H7 (cell line): ENCODE measurements around the gene EPHA8. TPM values are rescaled to one million over a fixed set of nuclear protein-coding genes. Genes with fewer than 3 reads are reported as not detected.

ENCODE experiments used
- DNase-seq: peaks from one replicate; pipeline ENCODE4 v3.0.0; 2012
- H3K27me3 ChIP-seq: 2 replicates; pipeline ENCODE4 v1.6.0; 2011; ENCODE audit warnings: mild to moderate bottlenecking, low read length; ENCODE audit not compliant: control insufficient read depth, insufficient read depth
- H3K36me3 ChIP-seq: replicated peaks from 2 replicates; pipeline ENCODE4 v1.5.1; 2011; ENCODE audit warnings: low read length; ENCODE audit not compliant: control insufficient read depth, insufficient read depth
- H3K4me3 ChIP-seq: 2 replicates; pipeline ENCODE4 v1.5.1; 2011; ENCODE audit warnings: low read depth, mild to moderate bottlenecking, control low read depth, low read length, moderate library complexity; ENCODE audit not compliant: insufficient read depth
- total RNA-seq: library from RNA; depleted of rRNA; stranded (reverse); fragments of >200 nt; shearing (Covaris generic); gene quantifications from 2 replicates; pipeline ENCODE4 v1.2.3, GENCODE V29; 2014

Gene EPHA8
- total RNA-seq, 1 experiment from 2014 or later: 4.8 TPM

DNA sequence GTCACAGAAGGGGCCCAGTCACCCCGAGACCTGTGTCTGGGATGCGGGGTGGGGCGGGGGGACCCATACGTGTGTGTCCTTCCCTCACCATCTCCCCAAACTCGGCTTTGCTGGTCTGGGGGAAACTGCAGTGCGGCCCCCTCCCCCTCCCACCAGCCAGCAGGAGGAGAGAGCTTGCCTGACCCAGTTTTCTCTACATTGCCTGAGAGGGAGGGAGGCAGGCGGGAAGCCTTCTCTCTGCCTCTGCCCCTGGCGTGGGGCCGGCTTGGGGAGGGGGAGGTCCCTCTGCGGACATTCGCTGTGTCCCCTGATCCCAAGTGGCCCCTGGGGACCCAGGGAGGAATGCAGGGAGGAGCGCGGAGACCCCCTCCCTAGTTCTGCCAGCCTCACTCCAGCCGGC lies 3.9 kb downstream of the EPHA8 start:
- Histone ChIP-seq H3K4me3 (no peak overlapping the region), H3K27me3 (peaks cover 26% of the 10 kb centered on the region), H3K36me3 (no peaks in the 10 kb centered on the region)
- DNase-seq: peak; percentile 77

DNA sequence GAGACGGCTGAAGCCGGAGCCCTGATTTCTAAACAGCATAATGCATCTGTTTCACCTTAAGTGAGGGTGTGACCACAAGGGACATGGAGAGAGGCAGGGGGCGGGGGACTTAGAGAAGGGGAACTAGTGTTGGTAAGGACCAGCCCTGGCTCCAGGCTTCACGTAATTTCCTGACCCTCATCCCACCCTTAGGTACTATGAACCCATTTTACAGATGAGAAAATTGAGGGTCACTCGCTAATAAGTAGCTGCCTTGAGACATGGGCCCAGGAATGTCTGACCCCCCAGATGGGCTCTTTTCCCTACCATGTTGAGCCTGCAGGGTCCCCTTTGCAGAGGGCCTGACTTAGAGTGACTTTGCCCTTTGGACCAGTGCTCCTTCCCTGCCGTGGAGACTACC lies 4.7 kb downstream of the EPHA8 start:
- Histone ChIP-seq H3K27me3 (peaks cover 18% of the 10 kb centered on the region), H3K36me3 (no peaks in the 10 kb centered on the region), H3K4me3 (no peak overlapping the region)
- DNase-seq: no peak

DNA sequence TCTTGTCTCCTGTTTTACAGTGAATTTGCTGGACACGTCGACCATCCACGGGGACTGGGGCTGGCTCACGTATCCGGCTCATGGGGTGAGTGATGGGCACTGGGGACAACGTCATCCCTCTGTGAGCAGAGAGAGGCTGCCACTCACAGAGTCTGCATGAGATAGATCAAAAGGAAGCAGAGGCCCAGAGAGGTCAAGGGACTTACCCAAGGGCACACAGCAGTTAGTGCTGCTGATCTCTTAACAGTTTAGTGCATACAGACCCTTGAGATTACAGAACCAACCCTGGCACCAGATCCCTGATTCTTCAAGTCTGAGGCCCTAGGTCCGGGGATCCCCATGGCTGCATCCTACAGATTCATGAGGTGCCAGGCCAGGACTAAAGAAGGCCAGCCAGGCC lies 6.0 kb downstream of the EPHA8 start:
- H3K4me3 ChIP-seq: no peak overlapping the region
- H3K27me3 ChIP-seq: peaks cover 9% of the 10 kb centered on the region
- H3K36me3 ChIP-seq: no peaks in the 10 kb centered on the region
- no peak for DNase-seq

DNA sequence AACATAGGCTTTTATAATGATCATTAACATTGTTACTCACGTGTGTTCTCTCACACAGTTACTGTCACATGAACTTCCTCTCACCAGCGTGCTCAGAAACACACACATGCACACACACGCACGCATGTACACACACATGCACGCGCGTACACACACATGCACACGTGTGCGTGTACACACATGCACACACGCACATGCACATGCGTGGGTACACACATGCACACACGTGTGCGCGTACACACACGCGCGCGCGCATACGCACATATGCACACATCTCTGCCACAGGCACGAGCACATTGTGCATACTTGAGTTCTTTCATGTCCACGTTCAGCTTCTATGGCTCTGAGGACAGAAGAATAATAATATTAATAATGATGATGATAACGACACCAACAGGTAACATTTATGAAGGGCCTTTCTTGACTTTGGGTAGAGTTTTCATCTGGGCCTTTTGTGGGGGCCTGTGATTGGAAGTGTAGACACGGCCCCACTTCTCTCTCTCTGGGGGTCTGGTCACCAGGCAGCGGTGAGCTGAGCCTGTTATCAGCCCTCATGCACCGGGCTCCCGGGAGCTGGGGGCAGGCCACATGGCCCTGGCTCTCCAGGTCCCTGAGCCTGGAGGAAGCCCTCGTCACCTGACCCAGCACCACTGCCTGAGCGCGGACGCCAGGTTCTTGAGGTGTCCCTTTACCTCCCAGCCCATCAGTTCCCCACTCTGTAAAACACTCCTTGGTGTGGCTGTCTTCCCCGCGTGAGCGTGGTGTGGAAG lies 7.0 kb downstream of the EPHA8 start:
- no peak for DNase-seq
- no peaks in the 10 kb centered on the region for H3K36me3 ChIP-seq
- H3K27me3 ChIP-seq: no peaks in the 10 kb centered on the region; the same call in 1 of the 2 replicates
- H3K4me3 ChIP-seq: no peak overlapping the region

DNA sequence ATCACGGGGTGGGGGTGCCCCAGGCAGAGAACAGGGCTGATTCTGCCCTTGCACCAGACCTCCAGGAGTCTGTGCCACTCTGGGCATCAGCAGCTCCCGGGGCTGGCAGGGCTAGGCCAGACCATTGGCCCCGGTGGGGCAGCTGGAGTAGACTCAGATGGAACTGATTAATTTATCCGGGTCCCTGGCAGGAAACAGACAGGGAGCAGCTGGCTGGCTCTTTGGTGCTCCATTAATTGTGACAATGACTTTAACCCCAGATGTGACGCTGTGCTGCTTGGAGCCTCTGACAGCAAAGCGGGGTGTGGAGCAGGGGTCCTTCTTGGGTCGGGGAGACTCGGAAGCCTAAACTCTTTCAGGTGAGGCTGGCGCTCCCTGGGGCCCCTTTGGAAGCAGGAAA lies 9.5 kb downstream of the EPHA8 start:
- Histone ChIP-seq H3K4me3 (no peak overlapping the region), H3K36me3 (no peaks in the 10 kb centered on the region), H3K27me3 (no peaks in the 10 kb centered on the region)
- DNase-seq: no peak

DNA sequence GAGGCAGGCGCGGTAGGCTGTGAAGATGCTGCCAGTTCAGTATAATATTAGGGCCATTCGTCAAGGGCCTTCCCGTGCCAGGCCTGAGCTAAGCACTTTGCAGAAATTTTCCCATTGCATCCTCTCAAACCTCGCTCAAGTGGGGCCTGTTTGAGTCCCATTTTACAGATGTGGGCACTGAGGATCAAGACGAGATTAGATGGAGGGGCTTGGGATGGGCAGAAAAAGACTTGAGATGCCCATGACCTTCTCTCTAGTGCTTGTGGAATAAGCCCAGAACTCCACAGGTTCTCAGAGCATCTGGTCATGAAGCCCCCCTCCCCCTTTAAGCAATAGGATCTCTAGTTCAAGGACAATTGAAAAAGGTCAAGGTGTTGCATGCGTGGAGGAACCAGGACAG lies 9.9 kb downstream of the EPHA8 start:
- H3K36me3 ChIP-seq: no peaks in the 10 kb centered on the region; the same call in 1 of the 2 replicates
- no peak overlapping the region for H3K4me3 ChIP-seq
- H3K27me3 ChIP-seq: no peaks in the 10 kb centered on the region
- DNase-seq: no peak

DNA sequence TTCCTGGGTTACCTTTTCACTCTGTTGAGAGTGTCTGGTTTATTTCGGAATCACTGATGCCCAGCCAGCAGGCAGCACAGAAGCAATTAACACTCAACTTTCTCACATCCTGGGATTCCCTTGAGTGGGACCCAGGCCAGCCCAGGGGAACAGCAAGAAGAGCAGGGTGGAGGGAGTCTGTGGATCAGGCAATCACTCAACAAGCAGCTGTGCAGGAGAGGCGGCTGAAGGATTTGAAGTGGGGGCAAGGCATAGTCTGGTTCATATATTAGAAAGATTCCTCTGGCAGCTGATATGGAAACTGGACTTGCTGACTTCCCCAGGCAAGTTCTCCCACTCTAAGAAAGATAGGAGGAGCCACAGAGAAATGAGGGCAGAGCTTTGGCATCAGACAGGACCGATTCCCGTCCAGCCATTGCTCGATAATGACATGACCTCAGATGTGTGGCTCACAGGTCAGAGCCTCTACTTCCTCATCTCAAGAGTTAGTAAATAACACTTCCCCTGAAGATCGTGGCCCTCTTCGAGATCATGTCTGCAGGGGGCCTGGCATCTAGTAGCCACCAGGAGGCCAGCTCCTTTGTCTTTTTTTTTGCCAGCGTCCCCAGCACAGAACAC lies 12.4 kb downstream of the EPHA8 start:
- DNase-seq: no peak
- Histone ChIP-seq H3K36me3 (no peaks in the 10 kb centered on the region; the same call in 1 of the 2 replicates), H3K4me3 (no peak overlapping the region), H3K27me3 (no peaks in the 10 kb centered on the region)

DNA sequence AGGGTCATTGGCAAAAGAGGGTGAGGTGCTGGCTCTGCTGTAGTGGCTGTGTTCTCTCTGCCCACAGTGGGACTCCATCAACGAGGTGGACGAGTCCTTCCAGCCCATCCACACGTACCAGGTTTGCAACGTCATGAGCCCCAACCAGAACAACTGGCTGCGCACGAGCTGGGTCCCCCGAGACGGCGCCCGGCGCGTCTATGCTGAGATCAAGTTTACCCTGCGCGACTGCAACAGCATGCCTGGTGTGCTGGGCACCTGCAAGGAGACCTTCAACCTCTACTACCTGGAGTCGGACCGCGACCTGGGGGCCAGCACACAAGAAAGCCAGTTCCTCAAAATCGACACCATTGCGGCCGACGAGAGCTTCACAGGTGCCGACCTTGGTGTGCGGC lies 12.9 kb downstream of the EPHA8 start:
- H3K36me3 ChIP-seq: no peaks in the 10 kb centered on the region; the same call in 1 of the 2 replicates
- no peak for DNase-seq
- H3K27me3 ChIP-seq: no peaks in the 10 kb centered on the region
- H3K4me3 ChIP-seq: no peak overlapping the region

DNA sequence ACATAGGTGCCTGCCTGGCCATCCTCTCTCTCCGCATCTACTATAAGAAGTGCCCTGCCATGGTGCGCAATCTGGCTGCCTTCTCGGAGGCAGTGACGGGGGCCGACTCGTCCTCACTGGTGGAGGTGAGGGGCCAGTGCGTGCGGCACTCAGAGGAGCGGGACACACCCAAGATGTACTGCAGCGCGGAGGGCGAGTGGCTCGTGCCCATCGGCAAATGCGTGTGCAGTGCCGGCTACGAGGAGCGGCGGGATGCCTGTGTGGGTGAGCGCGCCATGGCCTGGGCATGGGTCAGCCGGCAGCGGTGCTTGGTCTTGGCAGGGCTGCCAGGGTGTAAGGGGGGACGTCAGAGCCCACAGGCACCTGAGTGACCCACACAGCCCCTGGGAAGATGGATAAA lies 13.3 kb downstream of the EPHA8 start:
- Histone ChIP-seq H3K36me3 (no peaks in the 10 kb centered on the region; the same call in 1 of the 2 replicates), H3K27me3 (no peaks in the 10 kb centered on the region), H3K4me3 (no peak overlapping the region)
- DNase-seq: no peak

DNA sequence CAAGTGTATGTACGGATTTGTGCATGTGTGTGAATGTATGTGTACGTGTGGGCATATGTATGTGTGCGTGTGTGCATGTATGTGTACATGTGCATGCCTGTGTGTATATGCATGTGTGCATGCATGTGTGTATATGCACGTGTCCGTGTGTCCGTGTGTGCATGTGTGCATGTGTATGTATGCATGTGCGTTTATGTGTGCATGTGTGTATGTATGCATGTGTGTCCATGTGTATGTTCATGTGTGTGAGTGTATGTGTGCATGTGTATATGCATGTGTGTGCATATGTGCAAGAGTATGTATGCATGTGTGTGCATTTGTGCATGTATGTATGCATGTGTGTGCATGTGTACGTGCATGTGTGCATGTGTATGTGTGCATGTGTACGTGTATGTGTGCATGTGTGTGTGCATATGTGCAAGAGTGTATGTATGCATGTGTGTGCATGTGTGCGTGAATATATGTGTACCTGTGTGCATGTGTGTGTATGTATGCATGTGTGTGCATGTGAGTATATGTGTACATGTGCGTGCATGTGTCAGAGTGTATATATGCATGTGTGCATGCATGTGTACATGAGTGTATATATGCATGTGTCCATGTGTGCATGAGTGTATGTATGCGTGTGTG lies 15.6 kb downstream of the EPHA8 start:
- no peak for DNase-seq
- no peaks in the 10 kb centered on the region for H3K27me3 ChIP-seq
- no peaks in the 10 kb centered on the region; the same call in 1 of the 2 replicates for H3K36me3 ChIP-seq
- H3K4me3 ChIP-seq: no peak overlapping the region

DNA sequence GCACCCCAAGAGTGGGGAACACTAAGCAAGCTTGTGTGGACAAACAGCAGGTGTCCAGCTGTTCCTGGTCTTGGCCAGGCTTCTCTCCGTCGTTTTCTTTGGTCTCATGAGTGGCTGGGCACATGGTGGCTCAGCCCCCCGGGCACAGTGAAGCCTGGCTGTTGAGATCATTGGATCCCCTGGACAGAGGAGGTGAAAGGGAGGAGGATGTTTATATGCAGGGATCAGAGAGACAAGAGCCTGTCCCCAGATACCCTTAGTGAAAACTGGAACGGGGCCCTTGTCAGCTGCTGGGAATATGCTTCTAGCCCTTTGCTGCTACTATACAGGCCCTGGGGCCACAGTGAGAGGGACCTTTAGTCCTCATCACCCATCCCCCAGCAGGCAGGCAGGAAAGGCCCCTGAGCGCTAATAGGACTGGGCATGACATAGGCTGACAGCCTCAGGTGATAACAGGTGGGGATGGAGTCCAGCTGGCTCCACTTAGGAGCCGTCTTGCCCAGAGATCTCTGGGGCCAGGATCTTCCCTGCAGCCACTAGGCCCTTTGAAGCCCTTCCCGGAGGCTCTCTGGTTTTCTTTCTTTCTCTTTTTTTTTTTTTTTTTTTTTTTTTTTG lies 16.4 kb downstream of the EPHA8 start:
- no peaks in the 10 kb centered on the region for H3K27me3 ChIP-seq

DNA sequence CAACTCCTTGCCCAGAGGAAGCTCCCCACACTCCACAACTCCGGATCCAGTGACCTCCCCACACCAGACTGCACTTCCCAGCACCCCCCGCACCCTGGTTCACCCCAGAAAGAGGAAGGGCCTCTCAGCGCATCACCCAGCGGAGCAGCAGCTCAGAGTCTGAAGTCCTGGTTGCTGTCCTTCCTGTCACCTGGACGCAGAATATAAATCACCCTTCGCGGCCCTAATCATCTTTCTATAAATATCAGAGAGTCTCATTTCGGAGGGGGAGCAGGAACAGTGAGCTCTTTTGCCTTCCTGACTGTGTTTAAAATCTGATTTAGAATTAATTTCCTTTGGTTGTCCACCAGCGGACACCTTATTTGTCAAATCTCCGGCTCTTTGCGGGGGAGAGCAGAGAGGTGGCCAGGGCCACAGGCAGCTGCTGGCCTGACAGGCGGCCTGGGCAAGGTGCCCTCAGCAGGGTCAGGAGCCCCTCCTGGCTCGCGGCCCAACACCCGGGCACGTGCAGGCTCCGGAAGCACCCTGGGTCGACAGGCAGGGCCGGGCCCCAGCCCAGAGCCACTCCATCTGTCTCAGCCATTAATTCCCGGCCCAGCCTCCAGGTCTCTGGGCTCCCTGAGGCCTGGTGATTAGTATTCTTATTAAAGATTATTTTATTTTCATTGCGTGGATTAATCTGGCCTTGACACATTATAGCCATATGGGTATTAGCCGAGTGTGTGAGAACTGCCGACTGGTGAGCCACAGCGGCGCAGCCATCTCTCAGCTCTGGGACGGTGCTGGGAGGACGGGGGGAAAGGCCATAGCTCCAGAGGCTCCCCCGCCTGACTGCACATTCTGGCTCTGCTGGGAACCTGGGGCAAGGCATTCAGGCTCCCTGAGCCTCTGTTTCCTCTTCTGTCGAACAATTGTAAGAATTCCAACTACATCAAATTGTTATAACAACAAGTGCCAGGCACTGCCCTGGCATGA lies 19.7 kb downstream of the EPHA8 start:
- H3K27me3 ChIP-seq: no peaks in the 10 kb centered on the region
- no peak for DNase-seq
- no peak overlapping the region for H3K4me3 ChIP-seq
- no peaks in the 10 kb centered on the region; the same call in 1 of the 2 replicates for H3K36me3 ChIP-seq

More for the DNA sequence above, 16.4 kb downstream of the EPHA8 start:
- no peak for DNase-seq
- Histone ChIP-seq H3K4me3 (no peak overlapping the region), H3K36me3 (no peaks in the 10 kb centered on the region; the same call in 1 of the 2 replicates)

DNA sequence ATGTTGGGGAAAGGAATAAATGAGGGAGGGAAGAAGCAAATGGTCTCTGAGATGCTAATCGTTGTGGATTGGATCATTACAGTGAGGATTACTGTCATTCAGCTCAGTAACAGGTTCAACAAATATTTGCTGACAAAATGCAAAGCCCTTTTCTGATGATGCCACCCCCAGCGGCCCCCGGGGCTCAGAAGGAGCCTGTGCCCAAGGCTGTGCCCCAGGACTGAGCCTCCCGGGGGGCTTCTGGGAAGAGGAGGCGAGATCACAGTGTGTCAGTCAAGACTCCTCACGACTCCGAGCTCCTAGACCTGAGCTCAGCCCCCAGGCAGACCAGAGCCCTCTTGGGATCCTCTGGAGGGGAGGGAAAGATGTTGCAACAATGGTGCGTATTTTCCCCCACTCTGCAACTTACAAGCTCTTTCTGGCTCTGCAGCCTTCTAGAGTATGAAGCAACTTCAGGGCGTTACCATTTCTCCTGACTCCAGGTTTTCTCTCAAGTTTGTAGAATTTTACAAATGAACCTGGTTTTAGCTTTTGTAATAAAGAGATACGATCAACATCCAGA lies 20.8 kb downstream of the EPHA8 start:
- DNase-seq: no peak
- Histone ChIP-seq H3K36me3 (no peaks in the 10 kb centered on the region), H3K4me3 (no peak overlapping the region), H3K27me3 (no peaks in the 10 kb centered on the region)
